ENCODE results near the gene ETDA. TPM values are rescaled to one million over a fixed set of nuclear protein-coding genes. Genes with fewer than 3 reads are reported as not detected.

The ETDA gene
- total RNA-seq, 1 experiment from 2014 or later: not detected

- Mint-ChIP-seq H3K27ac (ENCODE audit: unreplicated experiment) (no peak overlapping the region), H3K4me3 (ENCODE audit: unreplicated experiment) (no peak overlapping the region), H3K9me3 (ENCODE audit: unreplicated experiment) (peaks cover 15% of the 10 kb centered on the region), H3K4me1 (ENCODE audit: low read depth, unreplicated experiment) (no peaks in the 10 kb centered on the region), H3K36me3 (ENCODE audit: insufficient read depth, unreplicated experiment) (peaks cover 14% of the 10 kb centered on the region), H3K27me3 (ENCODE audit: insufficient read depth, unreplicated experiment) (no peaks in the 10 kb centered on the region)
- H3K27me3 ChIP-seq (replicated peaks; ENCODE audit: control insufficient read depth, insufficient read depth, low read length): no peaks in the 10 kb centered on the region
- POLR2A ChIA-PET: no interaction called here
- intact Hi-C loops (cut with micrococcal nuclease; ENCODE audit: unreplicated experiment): no loop called here
- no peaks in the 10 kb centered on the region for H3K36me3 ChIP-seq (ENCODE audit: control insufficient read depth, insufficient read depth, low read length)
- DNase-seq: no peak
- no TSS peak for BruUV-seq (replicated peaks)
- H3K4me3 ChIP-seq (ENCODE audit: low read depth, low read length): no peak overlapping the region
- H3K9me3 ChIP-seq: no peaks in the 10 kb centered on the region
- no peak for TF ChIP-seq CTCF (IDR thresholded peaks at IDR 0.05; ENCODE audit: insufficient read depth in 1 of 2, low read depth in 1 of 2, low read length in 1 of 2, severe bottlenecking in 1 of 2, unreplicated experiment in 1 of 2)
- CTCF ChIA-PET: no interaction called here
- H3K4me1 ChIP-seq: no peaks in the 10 kb centered on the region
Measured at GRCh38 chrX:135287266-135287823, 35.5 kb downstream of the ETDA start.

GRCh38 chrX:135295238-135295943, 43.5 kb downstream of the ETDA start:
- BruUV-seq (replicated peaks): no TSS peak

GRCh38 chrX:135295944-135296305, 44.1 kb downstream of the ETDA start:
- Mint-ChIP-seq H3K4me3 (ENCODE audit: unreplicated experiment) (no peak overlapping the region), H3K36me3 (ENCODE audit: insufficient read depth, unreplicated experiment) (no peaks in the 10 kb centered on the region), H3K9me3 (ENCODE audit: unreplicated experiment) (no peaks in the 10 kb centered on the region), H3K27me3 (ENCODE audit: insufficient read depth, unreplicated experiment) (no peaks in the 10 kb centered on the region), H3K4me1 (ENCODE audit: low read depth, unreplicated experiment) (no peaks in the 10 kb centered on the region), H3K27ac (ENCODE audit: unreplicated experiment) (no peak overlapping the region)
- CTCF ChIA-PET: no interaction called here
- H3K36me3 ChIP-seq (ENCODE audit: control insufficient read depth, insufficient read depth, low read length): no peaks in the 10 kb centered on the region
- H3K27me3 ChIP-seq (replicated peaks; ENCODE audit: control insufficient read depth, insufficient read depth, low read length): no peaks in the 10 kb centered on the region
- TF ChIP-seq CTCF (IDR thresholded peaks at IDR 0.05; ENCODE audit: insufficient read depth in 1 of 2, low read depth in 1 of 2, low read length in 1 of 2, severe bottlenecking in 1 of 2, unreplicated experiment in 1 of 2): no peak
- BruUV-seq (replicated peaks): no TSS peak
- intact Hi-C loops (cut with micrococcal nuclease; ENCODE audit: unreplicated experiment): no loop called here
- no peak overlapping the region for H3K4me3 ChIP-seq (ENCODE audit: low read depth, low read length)
- no peaks in the 10 kb centered on the region for H3K9me3 ChIP-seq
- POLR2A ChIA-PET: no interaction called here
- no peak for DNase-seq
- H3K4me1 ChIP-seq: no peaks in the 10 kb centered on the region

More at GRCh38 chrX:135295238-135295943, 43.5 kb downstream of the ETDA start:
- H3K27me3 Mint-ChIP-seq (ENCODE audit: insufficient read depth, unreplicated experiment): no peaks in the 10 kb centered on the region
- no peaks in the 10 kb centered on the region for H3K4me1 ChIP-seq
- no peaks in the 10 kb centered on the region for H3K36me3 Mint-ChIP-seq (ENCODE audit: insufficient read depth, unreplicated experiment)
- H3K27ac Mint-ChIP-seq (ENCODE audit: unreplicated experiment): no peak overlapping the region
- POLR2A ChIA-PET: no interaction called here
- no peaks in the 10 kb centered on the region for H3K27me3 ChIP-seq (replicated peaks; ENCODE audit: control insufficient read depth, insufficient read depth, low read length)
- intact Hi-C loops (cut with micrococcal nuclease; ENCODE audit: unreplicated experiment): no loop called here
- no peak for TF ChIP-seq CTCF (IDR thresholded peaks at IDR 0.05; ENCODE audit: insufficient read depth in 1 of 2, low read depth in 1 of 2, low read length in 1 of 2, severe bottlenecking in 1 of 2, unreplicated experiment in 1 of 2)
- H3K9me3 ChIP-seq: no peaks in the 10 kb centered on the region
- no peaks in the 10 kb centered on the region for H3K4me1 Mint-ChIP-seq (ENCODE audit: low read depth, unreplicated experiment)
- DNase-seq: no peak
- no peak overlapping the region for H3K4me3 Mint-ChIP-seq (ENCODE audit: unreplicated experiment)
- CTCF ChIA-PET: no interaction called here
- H3K4me3 ChIP-seq (ENCODE audit: low read depth, low read length): no peak overlapping the region
- no peaks in the 10 kb centered on the region for H3K9me3 Mint-ChIP-seq (ENCODE audit: unreplicated experiment)
- no peaks in the 10 kb centered on the region for H3K36me3 ChIP-seq (ENCODE audit: control insufficient read depth, insufficient read depth, low read length)

Data from Caco-2 (cell line).